Stimulated activated CD4-positive, alpha-beta T cell treated with anti-CD3 and anti-CD28 coated beads, TNF-alpha, amount 100 ng/mL, for 24 hours (primary cell): ENCODE measurements around the gene SHLD3.
"Not testable (repeated sequence)": the region's sequence is repeated elsewhere in the genome, so short reads cannot be mapped to it uniquely, and the experiment has no call there.

Source experiments
- DNase-seq, 3 experiments: peaks; one replicate each; pipeline ENCODE4 v3.0.0-alpha.2; 2020; ENCODE audit warnings: low read depth in 3 of 3

Gene SHLD3

DNA sequence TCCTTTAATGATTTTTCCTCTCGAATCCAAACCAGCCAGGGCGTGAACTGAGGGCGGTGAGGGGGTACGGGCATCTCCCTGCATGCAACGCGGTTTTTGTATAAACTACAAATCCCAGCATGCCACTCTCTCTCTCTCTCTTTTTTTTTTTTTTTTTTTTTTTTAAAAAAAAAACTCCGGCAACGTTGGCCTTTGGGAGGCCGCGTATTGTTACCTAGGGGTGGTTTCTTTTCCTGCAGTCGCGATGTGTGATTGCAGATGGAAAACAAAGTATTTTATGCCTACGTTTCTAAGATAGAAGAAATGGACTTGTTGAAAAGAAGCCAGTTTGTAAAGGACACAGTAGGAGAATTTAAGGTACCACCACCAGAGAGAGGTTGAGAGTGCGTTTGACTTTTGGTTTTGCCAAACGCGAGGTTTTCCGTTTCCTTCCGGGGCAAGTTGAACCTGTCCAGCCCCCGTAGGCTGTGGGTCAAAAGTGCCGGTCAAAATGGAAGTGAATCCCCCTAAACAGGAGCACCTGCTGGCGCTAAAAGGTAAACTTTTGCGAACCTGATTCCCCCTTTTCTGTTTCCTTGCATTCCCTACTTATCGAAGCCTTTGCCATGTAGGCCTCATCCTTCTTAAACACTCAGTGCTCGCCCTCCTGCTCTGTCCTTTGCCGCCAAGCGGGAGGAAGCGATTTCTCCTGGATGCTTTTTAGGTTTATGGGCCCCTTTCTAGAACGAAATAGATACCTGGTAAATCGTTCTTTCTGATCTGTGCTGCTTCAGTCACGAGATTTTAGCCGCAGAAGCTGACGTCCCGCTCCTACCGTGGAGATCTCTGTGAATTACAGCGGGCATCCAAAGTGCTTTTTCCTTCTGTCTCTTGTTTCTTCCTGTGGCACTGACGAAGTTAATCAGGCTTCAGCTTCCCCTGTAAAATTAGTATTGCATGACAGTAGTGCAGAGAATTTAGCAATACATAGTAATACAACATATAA lies at the start of gene SHLD3, which contains the start of gene TRAPPC13:
SHLD3 (plus strand) TSS at position 457 of the 985 bp plus-strand sequence. CDS start 4,561 bp downstream, outside the sequence.
TRAPPC13 (plus strand) TSS at position 457 of the 985 bp plus-strand sequence; CDS start at position 491, 34 bp downstream.
- peak; percentile 57 to 76 (median 71) for DNase-seq

DNA sequence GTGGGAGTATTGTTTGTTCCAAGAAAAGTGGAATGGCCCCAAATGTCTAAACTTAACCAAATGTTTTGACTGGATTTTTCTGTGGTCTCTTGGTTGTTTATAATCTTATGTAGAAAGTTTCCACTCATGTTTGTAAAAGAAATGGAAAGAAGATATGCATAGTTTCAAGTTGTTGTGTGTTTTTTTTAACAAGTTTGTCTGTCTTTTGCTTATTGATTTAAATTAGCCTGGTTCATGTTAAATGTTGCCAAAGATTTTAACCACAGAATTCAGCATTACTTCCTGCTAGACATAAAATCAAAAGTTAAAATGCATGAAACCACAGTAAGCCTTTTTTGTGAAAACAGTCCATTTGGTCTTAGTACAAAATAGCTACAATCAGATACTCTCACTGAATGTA lies 47.7 kb upstream of the SHLD3 start:
- no peak for DNase-seq

DNA sequence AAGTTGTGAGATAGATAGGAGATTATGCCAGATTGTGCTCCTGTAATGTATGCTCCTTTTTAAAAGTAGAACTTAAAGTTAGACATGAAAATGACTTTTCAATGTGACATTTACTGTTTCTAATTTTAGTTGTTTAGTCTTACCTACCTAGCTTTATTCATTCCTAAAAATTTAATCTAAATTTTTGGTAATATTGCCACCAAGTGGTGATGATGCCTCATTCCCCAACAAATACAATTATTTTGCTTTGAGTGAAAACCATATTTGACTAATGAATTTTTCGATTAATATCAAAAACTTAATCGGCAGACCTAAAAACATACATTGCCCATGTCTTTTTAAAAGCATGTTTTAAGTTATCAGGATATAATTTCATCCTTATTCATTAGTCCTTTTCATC lies 36.1 kb upstream of the SHLD3 start:
- DNase-seq, result no peak

- not testable (repeated sequence) for DNase-seq
These were observed 23.1 kb upstream of the SHLD3 start for GRCh38 chr5:65601761-65602160.

DNA sequence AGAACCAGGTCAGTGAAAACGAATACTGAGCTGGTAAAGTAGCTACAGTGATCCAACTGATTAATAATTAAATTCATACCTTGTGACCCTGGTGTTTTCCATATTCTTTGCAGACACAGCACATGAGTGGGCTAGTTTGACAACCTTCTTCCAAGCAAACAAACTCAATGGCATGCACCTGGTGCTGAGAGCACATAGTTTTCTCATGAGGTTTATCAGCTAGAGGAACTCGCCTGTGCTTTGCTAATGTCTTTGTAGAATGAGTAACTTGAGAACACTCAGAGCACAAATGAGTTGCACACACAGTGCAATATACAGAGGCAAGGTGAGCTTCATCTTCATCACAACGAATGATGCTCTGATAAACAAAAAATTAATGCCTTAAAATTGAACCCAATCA lies 13.3 kb upstream of the SHLD3 start:
- DNase-seq, result no peak

- DNase-seq, result no peak
These were observed 12.4 kb upstream of the SHLD3 start for GRCh38 chr5:65612298-65612907.

- no peak for DNase-seq
These were observed 4.8 kb upstream of the SHLD3 start for GRCh38 chr5:65620021-65620420.

GRCh38 chr5:65621961-65622360 lies 2.9 kb upstream of the SHLD3 start:
- DNase-seq, result not testable (repeated sequence)

DNA sequence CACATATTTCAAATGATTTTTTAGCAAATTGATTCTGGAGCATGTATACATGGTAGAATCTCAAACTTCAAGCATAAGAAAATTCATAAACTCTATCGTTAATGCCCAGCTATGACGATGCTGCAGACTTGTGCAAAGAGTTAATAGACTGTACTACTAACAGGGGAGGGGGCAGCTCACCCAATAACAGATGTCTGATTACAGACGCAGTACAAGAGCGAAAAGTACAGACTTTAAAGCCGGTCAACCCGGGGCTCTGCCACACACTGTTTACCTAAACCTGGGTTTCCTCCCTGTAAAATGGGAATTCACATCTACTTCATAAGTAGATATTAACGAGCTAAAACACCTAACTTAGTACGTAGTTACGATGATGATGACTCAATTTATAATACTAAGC lies 1.3 kb upstream of the SHLD3 start:
- DNase-seq, result no peak

GRCh38 chr5:65624025-65624570 lies 729 bp upstream of the SHLD3 start, which contains the start of gene TRIM23:
TRIM23 (minus strand) TSS chr5:65624333; CDS start chr5:65624274, 59 bp downstream.
- DNase-seq, result peak; percentile 84 to 85 (median 84)

GRCh38 chr5:65625743-65626142 lies 916 bp downstream of the SHLD3 start:
- no peak for DNase-seq

DNA sequence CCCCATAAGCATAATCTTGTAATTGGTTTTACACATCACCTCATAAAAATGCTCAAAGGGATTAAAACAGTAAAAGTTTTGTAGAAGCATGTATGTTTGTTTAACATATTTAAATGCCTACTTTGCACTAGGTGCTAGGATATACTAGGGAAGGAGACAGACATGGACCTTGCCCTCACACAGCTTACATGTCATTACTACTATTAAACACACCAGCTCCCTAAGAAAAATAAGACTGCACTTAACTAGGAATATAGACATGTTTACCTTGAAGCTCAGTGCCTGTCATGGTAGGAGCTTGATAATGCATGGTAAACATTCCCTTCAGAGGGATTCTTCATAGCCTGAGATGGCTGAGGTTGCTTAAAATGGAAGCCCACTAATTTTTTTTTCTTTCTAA lies 6.2 kb downstream of the SHLD3 start:
- no peak for DNase-seq

DNA sequence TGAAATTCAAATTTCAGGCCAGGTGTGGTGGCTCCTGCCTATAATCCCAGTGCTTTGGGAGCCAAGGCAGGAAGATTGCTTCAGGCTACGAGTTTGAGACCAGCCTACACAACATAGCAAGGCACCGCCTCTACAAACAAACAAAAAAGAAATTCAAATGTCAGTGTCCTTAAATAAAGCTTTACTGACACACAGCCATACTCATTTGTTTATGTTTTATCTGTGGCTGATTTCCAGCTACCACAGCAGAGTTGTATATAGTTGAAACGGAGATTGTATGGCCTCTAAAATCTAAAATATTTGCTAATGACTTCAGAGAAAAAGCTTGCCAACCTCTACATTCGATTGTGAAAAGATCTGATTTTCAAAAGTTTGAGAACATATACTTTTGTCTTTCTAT lies 15.4 kb downstream of the SHLD3 start:
- no peak for DNase-seq

GRCh38 chr5:65646938-65647337 lies 22.1 kb downstream of the SHLD3 start:
- DNase-seq, result no peak

DNA sequence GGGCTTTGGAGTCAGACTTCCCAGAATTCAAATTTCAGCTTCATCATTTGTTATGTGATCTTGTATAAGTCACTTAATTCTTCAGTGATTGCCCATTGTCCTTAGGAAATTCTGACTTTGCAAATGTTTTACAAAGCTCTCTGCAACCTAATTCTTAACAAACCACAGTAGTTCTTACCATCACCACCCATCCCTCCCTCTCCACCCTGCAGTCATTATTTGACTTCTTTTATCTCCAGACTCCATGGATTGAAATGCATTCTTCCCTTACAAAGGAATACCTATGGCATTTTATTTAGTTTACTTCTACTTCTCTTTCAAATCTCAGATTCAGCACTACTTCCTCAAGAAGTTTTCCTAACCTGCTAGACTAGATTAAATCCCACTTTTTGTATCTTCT lies 23.1 kb downstream of the SHLD3 start:
- no peak for DNase-seq

DNA sequence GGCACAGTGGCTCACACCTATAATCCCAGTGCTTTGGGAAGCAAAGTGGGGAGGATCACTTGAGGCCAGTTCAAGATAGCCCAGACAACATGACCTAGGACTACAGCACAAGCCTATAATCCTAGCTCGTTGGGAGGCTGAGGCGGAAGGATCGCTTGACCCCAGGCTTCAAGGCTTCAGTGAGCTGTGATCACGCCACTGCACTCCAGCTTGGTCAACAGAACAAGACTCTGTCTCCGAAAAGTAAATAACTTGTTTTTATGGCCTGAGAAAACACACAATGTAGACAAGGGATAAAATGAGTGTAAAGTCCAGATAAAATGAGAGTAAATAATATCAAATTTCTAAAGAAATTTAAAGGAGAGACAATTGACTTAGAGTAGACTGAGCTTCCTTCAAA lies 26.3 kb downstream of the SHLD3 start:
- DNase-seq, result no peak

- no peak for DNase-seq
These were observed 29.9 kb downstream of the SHLD3 start for GRCh38 chr5:65654713-65655112.

DNA sequence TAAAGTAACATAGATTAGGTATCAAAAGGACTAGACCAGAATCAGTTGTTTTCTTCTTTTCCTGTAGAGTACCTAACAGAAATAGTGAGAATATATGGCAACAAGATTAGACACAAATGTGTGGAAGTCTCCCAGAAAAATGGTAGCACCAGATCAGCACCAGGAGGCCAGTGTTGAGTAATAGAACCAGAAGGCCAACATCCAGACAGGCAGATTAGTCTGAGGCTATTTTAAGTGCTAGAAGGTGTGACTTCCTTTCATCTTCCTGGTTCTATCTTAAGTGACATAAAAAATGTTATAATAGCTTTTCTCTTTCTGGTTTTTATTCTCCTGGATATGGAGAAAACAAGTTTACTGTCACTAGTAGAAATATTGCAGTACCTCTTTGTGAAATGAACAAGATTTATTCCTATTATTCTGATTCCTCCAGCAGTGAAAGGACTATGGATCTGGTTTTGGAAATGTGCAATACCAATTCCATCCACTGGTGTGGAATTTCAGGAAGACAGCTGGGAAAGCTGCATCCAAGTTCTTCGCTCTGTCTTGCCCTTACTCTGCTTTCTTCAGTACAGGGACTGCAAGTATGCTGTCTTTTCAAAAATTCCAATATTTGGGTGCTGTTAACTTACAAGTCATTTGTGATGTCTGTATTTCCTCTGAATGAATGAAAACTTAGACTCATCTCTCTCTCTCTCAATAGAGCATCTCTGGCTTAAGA lies 39.1 kb downstream of the SHLD3 start:
- DNase-seq, result no peak

GRCh38 chr5:65668696-65669095 lies 43.9 kb downstream of the SHLD3 start:
- no peak for DNase-seq

- DNase-seq, result no peak
These were observed 48.0 kb downstream of the SHLD3 start for GRCh38 chr5:65672796-65673195.

- no peak for DNase-seq
These were observed 49.9 kb downstream of the SHLD3 start for GRCh38 chr5:65674749-65675148.

GRCh38 chr5:65676056-65676455 lies 51.2 kb downstream of the SHLD3 start:
- not testable (repeated sequence) for DNase-seq
